ENCODE results near the gene PARN. TPM values are rescaled to one million over a fixed set of nuclear protein-coding genes. Genes with fewer than 3 reads are reported as not detected.
"Not testable (repeated sequence)": the region's sequence is repeated elsewhere in the genome, so short reads cannot be mapped to it uniquely, and the experiment has no call there.

Gene PARN
- polyA plus RNA-seq, 2 of the 4 experiments (the other 2 are of a cell fraction) = 40.0 to 58.6 TPM

DNA sequence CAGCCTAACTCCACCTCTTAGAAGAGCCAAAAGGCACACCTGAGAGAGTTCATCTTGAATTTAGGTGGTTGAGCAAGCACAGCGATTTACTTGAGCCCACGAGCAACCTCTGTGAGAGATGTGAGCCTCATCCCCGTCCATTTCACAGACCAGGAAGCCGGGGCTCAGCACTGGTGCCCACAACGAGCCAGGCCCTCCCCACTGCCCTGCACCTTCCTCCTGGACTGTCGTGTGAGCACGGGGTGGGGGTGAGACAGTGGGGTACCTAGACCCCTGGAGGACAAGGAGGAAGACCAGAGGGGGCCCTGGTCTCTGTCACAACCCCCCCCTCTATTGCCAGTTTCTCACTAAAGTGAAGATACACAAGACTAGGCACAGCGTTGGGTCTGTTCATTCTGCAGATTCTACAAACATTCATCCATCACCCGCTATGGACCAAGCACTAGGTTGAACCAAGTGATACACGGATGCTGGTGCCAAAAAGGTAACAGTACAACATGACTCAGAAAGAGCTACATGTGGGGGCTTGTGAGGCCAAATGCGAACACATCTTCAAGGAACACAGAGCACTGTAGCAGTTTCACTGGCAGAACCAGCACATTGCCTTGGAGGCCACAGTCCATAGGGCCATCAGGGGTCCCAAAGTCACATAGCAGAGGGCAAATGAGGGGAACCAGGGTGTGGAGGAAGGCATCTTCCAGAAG is 231.9 kb downstream of the PARN start:
- peak overlapping the region; percentile 99 to 100 for H3K27ac ChIP-seq
- ChIA-PET POLR2A (no interaction called here), CTCF (interaction anchor here (1.0 to 1.9 kb wide), 5 partner anchors 8 to 130 kb away, joined by 3 to 7 read pairs (median 4); no protein-coding TSS in a partner anchor)
- DNase-seq (ENCODE audit: low read depth in 1 of 2, low spot score in 1 of 2) = peak in 1 of 2 experiments; percentile 37
- WGBS (ENCODE audit: missing lambda C conversion rate) = 77% methylated on average over 11 of the region's 11 CpGs
- no peak for FAIRE-seq
- peaks cover 69% of the 10 kb centered on the region for H3K4me1 ChIP-seq
- no peaks in the 10 kb centered on the region for H3K9me3 ChIP-seq
- TF ChIP-seq FOSB (CRISPR knock-in tag; IDR thresholded peaks at IDR 0.05) = no peak
- TF ChIP-seq, protein P1, sequence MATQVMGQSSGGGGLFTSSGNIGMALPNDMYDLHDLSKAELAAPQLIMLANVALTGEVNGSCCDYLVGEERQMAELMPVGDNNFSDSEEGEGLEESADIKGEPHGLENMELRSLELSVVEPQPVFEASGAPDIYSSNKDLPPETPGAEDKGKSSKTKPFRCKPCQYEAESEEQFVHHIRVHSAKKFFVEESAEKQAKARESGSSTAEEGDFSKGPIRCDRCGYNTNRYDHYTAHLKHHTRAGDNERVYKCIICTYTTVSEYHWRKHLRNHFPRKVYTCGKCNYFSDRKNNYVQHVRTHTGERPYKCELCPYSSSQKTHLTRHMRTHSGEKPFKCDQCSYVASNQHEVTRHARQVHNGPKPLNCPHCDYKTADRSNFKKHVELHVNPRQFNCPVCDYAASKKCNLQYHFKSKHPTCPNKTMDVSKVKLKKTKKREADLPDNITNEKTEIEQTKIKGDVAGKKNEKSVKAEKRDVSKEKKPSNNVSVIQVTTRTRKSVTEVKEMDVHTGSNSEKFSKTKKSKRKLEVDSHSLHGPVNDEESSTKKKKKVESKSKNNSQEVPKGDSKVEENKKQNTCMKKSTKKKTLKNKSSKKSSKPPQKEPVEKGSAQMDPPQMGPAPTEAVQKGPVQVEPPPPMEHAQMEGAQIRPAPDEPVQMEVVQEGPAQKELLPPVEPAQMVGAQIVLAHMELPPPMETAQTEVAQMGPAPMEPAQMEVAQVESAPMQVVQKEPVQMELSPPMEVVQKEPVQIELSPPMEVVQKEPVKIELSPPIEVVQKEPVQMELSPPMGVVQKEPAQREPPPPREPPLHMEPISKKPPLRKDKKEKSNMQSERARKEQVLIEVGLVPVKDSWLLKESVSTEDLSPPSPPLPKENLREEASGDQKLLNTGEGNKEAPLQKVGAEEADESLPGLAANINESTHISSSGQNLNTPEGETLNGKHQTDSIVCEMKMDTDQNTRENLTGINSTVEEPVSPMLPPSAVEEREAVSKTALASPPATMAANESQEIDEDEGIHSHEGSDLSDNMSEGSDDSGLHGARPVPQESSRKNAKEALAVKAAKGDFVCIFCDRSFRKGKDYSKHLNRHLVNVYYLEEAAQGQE (IDR thresholded peaks at IDR 0.05) = no peak
- no peak for TF ChIP-seq NR3C1 (IDR thresholded peaks at IDR 0.05)
- no peak for TF ChIP-seq EP300 (IDR thresholded peaks at IDR 0.05)
- TF ChIP-seq, protein P2, sequence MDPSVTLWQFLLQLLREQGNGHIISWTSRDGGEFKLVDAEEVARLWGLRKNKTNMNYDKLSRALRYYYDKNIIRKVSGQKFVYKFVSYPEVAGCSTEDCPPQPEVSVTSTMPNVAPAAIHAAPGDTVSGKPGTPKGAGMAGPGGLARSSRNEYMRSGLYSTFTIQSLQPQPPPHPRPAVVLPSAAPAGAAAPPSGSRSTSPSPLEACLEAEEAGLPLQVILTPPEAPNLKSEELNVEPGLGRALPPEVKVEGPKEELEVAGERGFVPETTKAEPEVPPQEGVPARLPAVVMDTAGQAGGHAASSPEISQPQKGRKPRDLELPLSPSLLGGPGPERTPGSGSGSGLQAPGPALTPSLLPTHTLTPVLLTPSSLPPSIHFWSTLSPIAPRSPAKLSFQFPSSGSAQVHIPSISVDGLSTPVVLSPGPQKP (IDR thresholded peaks at IDR 0.05; ENCODE audit: low read depth, low read length) = no peak
- TF ChIP-seq CHD4 (IDR thresholded peaks at IDR 0.05; ENCODE audit: borderline replicate concordance) = no peak
- TF ChIP-seq TFCP2L1 (CRISPR knock-in tag; IDR thresholded peaks at IDR 0.05) = no peak
- TF ChIP-seq, protein P3, sequence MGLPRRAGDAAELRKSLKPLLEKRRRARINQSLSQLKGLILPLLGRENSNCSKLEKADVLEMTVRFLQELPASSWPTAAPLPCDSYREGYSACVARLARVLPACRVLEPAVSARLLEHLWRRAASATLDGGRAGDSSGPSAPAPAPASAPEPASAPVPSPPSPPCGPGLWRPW (IDR thresholded peaks at IDR 0.05) = no peak
- TF ChIP-seq, protein P4, sequence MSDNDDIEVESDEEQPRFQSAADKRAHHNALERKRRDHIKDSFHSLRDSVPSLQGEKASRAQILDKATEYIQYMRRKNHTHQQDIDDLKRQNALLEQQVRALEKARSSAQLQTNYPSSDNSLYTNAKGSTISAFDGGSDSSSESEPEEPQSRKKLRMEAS (IDR thresholded peaks at IDR 0.05) = no peak
- no peak for TF ChIP-seq MAFK (IDR thresholded peaks at IDR 0.05; ENCODE audit: partially characterized antibody)
- no peak for TF ChIP-seq ZFP36 (IDR thresholded peaks at IDR 0.05; ENCODE audit: borderline replicate concordance, partially characterized antibody)
- TF ChIP-seq KDM5A (IDR thresholded peaks at IDR 0.05) = no peak
- TF ChIP-seq POLR2AphosphoS2 (conservative IDR thresholded peaks at IDR 0.05; ENCODE audit: low read length) = no peak
- no peak for TF ChIP-seq RFX5 (IDR thresholded peaks at IDR 0.05)
- ATAC-seq = no peak
- no peak overlapping the region for H3K4me3 ChIP-seq
- peak overlapping the region; percentile 90 for H3K4me2 ChIP-seq

DNA sequence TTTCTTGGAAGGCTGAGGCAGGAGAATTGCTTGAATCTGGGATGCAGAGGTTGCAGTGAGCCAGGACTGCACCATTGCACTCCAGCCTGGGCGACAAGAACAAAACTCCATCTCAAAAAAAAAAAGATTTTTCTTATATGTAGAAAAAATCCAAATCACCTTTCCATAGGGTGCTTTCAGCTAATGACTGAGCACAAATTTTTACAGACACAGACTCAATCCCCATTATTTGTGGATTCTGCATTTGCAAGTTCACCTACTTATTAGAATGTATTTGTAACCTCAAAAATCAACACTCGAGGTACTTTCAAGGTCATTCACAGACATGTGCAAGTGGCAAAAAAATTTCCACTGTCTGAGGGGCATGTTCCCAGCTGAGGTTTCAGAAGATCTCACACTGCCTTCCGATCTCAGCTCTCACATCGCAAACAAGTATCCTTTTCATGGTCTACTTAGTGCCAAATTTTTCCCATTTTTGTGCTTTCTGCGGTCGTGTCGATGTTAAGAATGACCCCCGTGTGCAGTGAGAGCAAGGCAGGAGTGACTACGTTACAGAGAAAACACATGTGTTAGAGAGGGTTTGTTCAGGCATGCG is 234.3 kb downstream of the PARN start:
- H3K27ac ChIP-seq = peak overlapping the region; percentile 99 to 100
- DNase-seq (ENCODE audit: low read depth in 1 of 2, low spot score in 1 of 2); H3K9me3 ChIP-seq; CTCF ChIA-PET; ATAC-seq; FAIRE-seq; H3K4me2 ChIP-seq; H3K4me3 ChIP-seq: not testable (repeated sequence)
- peaks cover 48% of the 10 kb centered on the region for H3K4me1 ChIP-seq
- 82% methylated on average over 10 of the region's 10 CpGs for WGBS (ENCODE audit: missing lambda C conversion rate)
- POLR2A ChIA-PET = interaction anchor here (0.6 kb wide), 1 partner anchor 84 kb away, joined by 4 read pairs; no protein-coding TSS in a partner anchor

DNA sequence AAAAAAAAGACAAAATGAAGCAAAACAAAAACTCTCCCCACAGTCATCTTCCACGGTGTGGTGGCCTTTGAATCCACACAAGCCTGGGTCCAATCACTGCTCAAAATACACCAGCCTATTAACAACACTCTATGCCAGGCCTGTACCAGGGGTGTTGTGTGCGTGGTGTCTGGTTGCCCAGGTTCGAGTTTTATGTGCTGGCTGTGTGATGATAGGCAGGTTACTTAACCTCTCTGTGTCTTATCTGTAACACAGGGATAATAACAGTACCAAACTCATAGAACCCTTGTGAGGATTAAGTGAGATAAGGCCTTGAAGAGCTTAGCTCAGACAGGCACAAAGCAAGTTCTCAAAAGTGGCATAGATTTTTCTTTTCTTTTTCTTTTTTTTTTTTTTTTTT is 235.2 kb downstream of the PARN start:
- Histone ChIP-seq H3K27ac (peak overlapping the region; percentile 99 to 100), H3K4me3 (no peak overlapping the region), H3K4me1 (peaks cover 38% of the 10 kb centered on the region), H3K9me3 (no peaks in the 10 kb centered on the region), H3K4me2 (no peak overlapping the region)
- ATAC-seq (no peak), DNase-seq (ENCODE audit: low read depth in 1 of 2, low spot score in 1 of 2) (no peak), FAIRE-seq (no peak)
- TF ChIP-seq HDAC2 (IDR thresholded peaks at IDR 0.05) = no peak
- peak; percentile 72 for TF ChIP-seq ZFP36 (IDR thresholded peaks at IDR 0.05; ENCODE audit: borderline replicate concordance, partially characterized antibody)
- WGBS (ENCODE audit: missing lambda C conversion rate) = 77% methylated on average over 3 of the region's 3 CpGs
- ChIA-PET CTCF (interaction anchor here (1.3 to 1.6 kb wide), 2 partner anchors 22 to 24 kb away, joined by 3 read pairs; no protein-coding TSS in a partner anchor), POLR2A (no interaction called here)
